ENCODE measurements around the gene ESYT1. TPM values are rescaled to one million over a fixed set of nuclear protein-coding genes. Genes with fewer than 3 reads are reported as not detected.

The ESYT1 gene
- total RNA-seq, 4 donors from 2014 or later, result 128 to 234 (median 167) TPM

GRCh38 chr12:56084958-56085543, 43.0 kb upstream of the ESYT1 start:
- peaks cover 0 to 8% (median 4%) of the 10 kb centered on the region in 3 donors for H3K4me1 ChIP-seq
- ATAC-seq, result no peak
- no peaks in the 10 kb centered on the region for H3K9me3 ChIP-seq
- peak overlapping the region in 1 of 4 donors; percentile 48 for H3K27ac ChIP-seq
- WGBS, 2 donors (ENCODE audit: low coverage in 1 of 2), result 69 to 81% methylated on average over 8 to 11 of the region's 15 CpGs
- H3K27me3 ChIP-seq, result peaks cover 18% of the 10 kb centered on the region
- TF ChIP-seq POLR2AphosphoS5 (IDR thresholded peaks at IDR 0.05), result no peak
- TF ChIP-seq POLR2A (IDR thresholded peaks at IDR 0.05), result no peak
- no peak for TF ChIP-seq EP300 (IDR thresholded peaks at IDR 0.05)
- TF ChIP-seq CTCF (IDR thresholded peaks at IDR 0.05), result no peak
- H3K36me3 ChIP-seq, result no peaks in the 10 kb centered on the region
- H3K4me3 ChIP-seq, result no peak overlapping the region

GRCh38 chr12:56086096-56086495, 42.0 kb upstream of the ESYT1 start:
- TF ChIP-seq POLR2A (IDR thresholded peaks at IDR 0.05), result no peak
- TF ChIP-seq CTCF (IDR thresholded peaks at IDR 0.05), result no peak
- no peak for TF ChIP-seq EP300 (IDR thresholded peaks at IDR 0.05)
- no peak for TF ChIP-seq POLR2AphosphoS5 (IDR thresholded peaks at IDR 0.05)
- Histone ChIP-seq H3K36me3 (no peaks in the 10 kb centered on the region), H3K27me3 (peaks cover 8% of the 10 kb centered on the region), H3K9me3 (no peaks in the 10 kb centered on the region), H3K4me1 (no peaks in the 10 kb centered on the region), H3K4me3 (no peak overlapping the region), H3K27ac (no peak overlapping the region)
- 55 to 76% methylated on average over 2 to 3 of the region's 3 CpGs for WGBS, 2 donors (ENCODE audit: low coverage in 1 of 2)
- ATAC-seq, result no peak

GRCh38 chr12:56086608-56087007, 41.5 kb upstream of the ESYT1 start:
- no peak overlapping the region for H3K27ac ChIP-seq
- H3K36me3 ChIP-seq, result no peaks in the 10 kb centered on the region
- peaks cover 2% of the 10 kb centered on the region for H3K27me3 ChIP-seq
- 90 to 100% methylated on average over 2 of the region's 6 CpGs for WGBS, 2 donors (ENCODE audit: low coverage in 1 of 2)
- TF ChIP-seq EP300 (IDR thresholded peaks at IDR 0.05) (no peak), POLR2A (IDR thresholded peaks at IDR 0.05) (no peak), CTCF (IDR thresholded peaks at IDR 0.05) (no peak), POLR2AphosphoS5 (IDR thresholded peaks at IDR 0.05) (no peak)
- H3K9me3 ChIP-seq, result no peaks in the 10 kb centered on the region
- H3K4me3 ChIP-seq, result no peak overlapping the region
- no peak for ATAC-seq
- no peaks in the 10 kb centered on the region for H3K4me1 ChIP-seq

- no CpG with 5 or more reads among the region's 6 CpGs for WGBS, 2 donors (ENCODE audit: low coverage in 1 of 2)
- no peak for ATAC-seq
Observed at GRCh38 chr12:56087220-56087619, 40.8 kb upstream of the ESYT1 start.

More at GRCh38 chr12:56087220-56087619, 40.8 kb upstream of the ESYT1 start:
- H3K4me1 ChIP-seq, result no peaks in the 10 kb centered on the region
- no peaks in the 10 kb centered on the region for H3K27me3 ChIP-seq
- H3K9me3 ChIP-seq, result no peaks in the 10 kb centered on the region
- H3K4me3 ChIP-seq, result no peak overlapping the region
- no peaks in the 10 kb centered on the region for H3K36me3 ChIP-seq
- H3K27ac ChIP-seq, result peak overlapping the region in 2 of 4 donors; percentile 35 to 51
- TF ChIP-seq EP300 (IDR thresholded peaks at IDR 0.05), result no peak
- no peak for TF ChIP-seq POLR2AphosphoS5 (IDR thresholded peaks at IDR 0.05)
- no peak for TF ChIP-seq CTCF (IDR thresholded peaks at IDR 0.05)
